ENCODE results near the gene EFNB3.

GRCh38 chr17:7656958-7657609 is 47.9 kb upstream of the EFNB3 start:
- no peak for TF ChIP-seq FOS (IDR thresholded peaks at IDR 0.05; ENCODE audit: borderline replicate concordance, extremely low read depth, insufficient read length)
- TF ChIP-seq RBBP5 (conservative IDR thresholded peaks at IDR 0.05) = no peak
- TF ChIP-seq ASH2L (IDR thresholded peaks at IDR 0.05; ENCODE audit: borderline replicate concordance, low read depth) = no peak
- TF ChIP-seq JUNB (IDR thresholded peaks at IDR 0.05) = no peak
- no peak for TF ChIP-seq CTCF (IDR thresholded peaks at IDR 0.05 in 2 of 3, conservative IDR thresholded peaks at IDR 0.05 in 1 of 3; ENCODE audit: control insufficient read depth in 2 of 3, extremely low read depth in 1 of 3, insufficient read depth in 1 of 3, low read depth in 3 of 3, low read length in 3 of 3)
